ENCODE measurements around the gene NOD1.

The NOD1 gene

DNA sequence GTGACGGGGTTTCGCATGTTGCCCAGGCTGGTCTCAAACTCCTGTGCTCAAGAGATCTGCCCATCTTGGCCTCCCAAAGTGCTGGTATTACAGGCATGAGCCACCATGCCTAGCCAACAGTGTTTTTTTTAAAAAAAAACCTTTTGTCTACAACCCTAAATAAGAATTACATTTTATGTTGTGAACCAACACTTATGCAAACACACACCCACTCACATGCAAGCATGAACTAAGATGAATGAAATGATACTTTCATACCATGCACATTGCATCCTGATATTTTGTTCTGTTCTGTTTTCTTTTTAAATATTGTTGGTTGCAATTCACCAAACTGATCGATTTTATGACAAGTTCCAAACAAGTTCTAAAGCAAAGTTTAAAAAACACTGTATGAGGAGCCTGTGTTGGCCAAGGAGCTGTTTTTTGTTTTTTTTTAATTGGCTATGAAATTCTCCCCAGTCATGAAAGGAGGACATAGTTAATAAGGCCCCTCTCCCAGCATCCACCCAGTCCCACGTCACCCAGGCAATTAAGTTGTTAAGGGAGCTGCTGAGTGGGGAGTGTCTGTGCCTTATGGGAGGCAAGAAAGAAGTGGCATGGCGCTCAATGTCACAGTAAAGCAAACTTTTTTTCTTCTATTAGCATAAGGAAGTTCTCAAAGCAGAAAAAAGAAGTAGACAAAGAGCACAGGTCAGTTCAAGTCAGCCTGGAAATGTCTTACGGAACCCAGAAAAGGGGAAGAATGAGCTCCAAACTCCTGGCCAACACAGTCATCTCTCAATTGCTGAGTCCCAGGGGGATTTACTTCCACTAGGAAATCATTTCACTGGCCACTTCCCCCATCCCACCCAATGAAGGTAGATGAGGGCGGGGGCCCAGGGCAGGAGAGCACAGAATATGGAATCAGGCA, 50.1 kb downstream of the NOD1 start:
- H3K27ac ChIP-seq (ENCODE audit: poor library complexity, severe bottlenecking): no peak overlapping the region
- no peaks in the 10 kb centered on the region for H3K4me1 ChIP-seq (ENCODE audit: insufficient read depth, poor library complexity, severe bottlenecking)
- DNase-seq (ENCODE audit: low spot score): no peak
- H3K4me3 ChIP-seq (ENCODE audit: severe bottlenecking): no peak overlapping the region
- no peaks in the 10 kb centered on the region for H3K9me3 ChIP-seq (ENCODE audit: severe bottlenecking)
- TF ChIP-seq, protein P1, sequence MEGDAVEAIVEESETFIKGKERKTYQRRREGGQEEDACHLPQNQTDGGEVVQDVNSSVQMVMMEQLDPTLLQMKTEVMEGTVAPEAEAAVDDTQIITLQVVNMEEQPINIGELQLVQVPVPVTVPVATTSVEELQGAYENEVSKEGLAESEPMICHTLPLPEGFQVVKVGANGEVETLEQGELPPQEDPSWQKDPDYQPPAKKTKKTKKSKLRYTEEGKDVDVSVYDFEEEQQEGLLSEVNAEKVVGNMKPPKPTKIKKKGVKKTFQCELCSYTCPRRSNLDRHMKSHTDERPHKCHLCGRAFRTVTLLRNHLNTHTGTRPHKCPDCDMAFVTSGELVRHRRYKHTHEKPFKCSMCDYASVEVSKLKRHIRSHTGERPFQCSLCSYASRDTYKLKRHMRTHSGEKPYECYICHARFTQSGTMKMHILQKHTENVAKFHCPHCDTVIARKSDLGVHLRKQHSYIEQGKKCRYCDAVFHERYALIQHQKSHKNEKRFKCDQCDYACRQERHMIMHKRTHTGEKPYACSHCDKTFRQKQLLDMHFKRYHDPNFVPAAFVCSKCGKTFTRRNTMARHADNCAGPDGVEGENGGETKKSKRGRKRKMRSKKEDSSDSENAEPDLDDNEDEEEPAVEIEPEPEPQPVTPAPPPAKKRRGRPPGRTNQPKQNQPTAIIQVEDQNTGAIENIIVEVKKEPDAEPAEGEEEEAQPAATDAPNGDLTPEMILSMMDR (IDR thresholded peaks at IDR 0.05; ENCODE audit: poor library complexity, severe bottlenecking): no peak
- H3K36me3 ChIP-seq (ENCODE audit: low read depth): peaks cover 21% of the 10 kb centered on the region
- no peaks in the 10 kb centered on the region for H3K27me3 ChIP-seq (ENCODE audit: insufficient read depth, poor library complexity, severe bottlenecking)
- ATAC-seq (ENCODE audit: low read depth): no peak

DNA sequence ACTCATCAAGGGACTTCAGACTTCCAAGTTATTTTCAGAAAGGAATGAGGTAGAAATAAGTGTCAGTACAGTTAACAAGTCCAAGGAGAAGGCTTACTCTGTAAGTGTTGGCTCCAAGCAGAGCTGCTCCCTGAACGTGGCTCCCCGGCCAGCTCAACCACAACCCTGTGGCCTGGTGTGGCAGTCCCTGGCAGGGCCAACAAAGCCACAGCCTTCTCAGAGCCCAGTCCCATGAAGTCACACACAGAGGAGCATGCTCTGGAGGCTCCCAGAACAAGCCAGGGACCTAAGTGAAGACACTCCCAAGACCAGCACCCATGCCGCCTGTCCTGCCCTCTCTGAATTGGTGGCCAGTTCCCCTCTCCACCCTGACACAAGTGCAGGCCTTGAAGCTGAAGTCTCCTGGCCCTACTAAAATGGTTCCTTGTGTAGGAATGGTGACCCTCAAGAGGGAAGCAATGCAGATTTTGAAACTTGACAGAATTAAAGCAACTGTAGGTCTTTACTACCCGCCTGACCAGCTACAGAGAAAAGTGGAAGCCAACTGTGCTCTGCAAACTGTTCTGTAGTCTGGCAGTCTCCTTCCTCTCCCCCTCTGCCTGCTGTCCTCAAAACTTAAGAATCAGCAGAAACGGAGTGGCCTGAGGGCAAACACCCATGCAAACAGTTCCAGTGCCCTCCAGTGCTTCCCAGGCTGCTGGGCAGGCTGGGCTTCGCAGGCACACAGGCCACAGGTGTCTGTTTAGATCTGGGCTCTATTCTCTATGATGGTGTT, 51.1 kb downstream of the NOD1 start:
- ATAC-seq (ENCODE audit: low read depth): no peak
- no peak for DNase-seq (ENCODE audit: low spot score)
- no peaks in the 10 kb centered on the region for H3K9me3 ChIP-seq (ENCODE audit: severe bottlenecking)
- no peaks in the 10 kb centered on the region for H3K4me1 ChIP-seq (ENCODE audit: insufficient read depth, poor library complexity, severe bottlenecking)
- TF ChIP-seq, protein P1 (IDR thresholded peaks at IDR 0.05; ENCODE audit: poor library complexity, severe bottlenecking): no peak
- H3K4me3 ChIP-seq (ENCODE audit: severe bottlenecking): no peak overlapping the region
- no peaks in the 10 kb centered on the region for H3K27me3 ChIP-seq (ENCODE audit: insufficient read depth, poor library complexity, severe bottlenecking)
- peaks cover 21% of the 10 kb centered on the region for H3K36me3 ChIP-seq (ENCODE audit: low read depth)
- no peak overlapping the region for H3K27ac ChIP-seq (ENCODE audit: poor library complexity, severe bottlenecking)

DNA sequence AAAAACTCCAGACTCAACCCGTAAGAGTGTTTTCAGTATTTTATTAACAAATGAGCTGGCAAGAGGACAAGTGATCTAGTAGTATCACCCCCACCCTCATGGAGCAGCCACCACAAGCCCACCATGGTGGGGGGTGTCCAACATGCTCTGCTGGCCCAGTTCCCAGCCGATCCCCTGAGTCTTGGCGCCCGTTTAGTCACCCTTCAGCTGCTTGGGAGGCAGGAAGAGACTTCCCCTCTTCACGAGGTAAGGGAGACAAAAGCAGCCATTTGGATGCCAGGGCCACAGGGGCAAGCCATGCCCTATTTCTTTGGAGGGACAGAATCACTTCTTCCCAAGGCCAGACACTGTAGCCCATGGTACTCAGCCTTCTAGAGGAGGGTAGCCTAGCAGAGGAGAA, 54.1 kb downstream of the NOD1 start:
- Histone ChIP-seq H3K4me1 (ENCODE audit: insufficient read depth, poor library complexity, severe bottlenecking) (no peaks in the 10 kb centered on the region), H3K36me3 (ENCODE audit: low read depth) (peaks cover 12% of the 10 kb centered on the region; the same call in 1 of the 2 replicates), H3K9me3 (ENCODE audit: severe bottlenecking) (no peaks in the 10 kb centered on the region), H3K27me3 (ENCODE audit: insufficient read depth, poor library complexity, severe bottlenecking) (no peaks in the 10 kb centered on the region), H3K4me3 (ENCODE audit: severe bottlenecking) (no peak overlapping the region), H3K27ac (ENCODE audit: poor library complexity, severe bottlenecking) (no peak overlapping the region)
- ATAC-seq (ENCODE audit: low read depth): no peak
- no peak for DNase-seq (ENCODE audit: low spot score)
- TF ChIP-seq, protein P1 (IDR thresholded peaks at IDR 0.05; ENCODE audit: poor library complexity, severe bottlenecking): no peak

DNA sequence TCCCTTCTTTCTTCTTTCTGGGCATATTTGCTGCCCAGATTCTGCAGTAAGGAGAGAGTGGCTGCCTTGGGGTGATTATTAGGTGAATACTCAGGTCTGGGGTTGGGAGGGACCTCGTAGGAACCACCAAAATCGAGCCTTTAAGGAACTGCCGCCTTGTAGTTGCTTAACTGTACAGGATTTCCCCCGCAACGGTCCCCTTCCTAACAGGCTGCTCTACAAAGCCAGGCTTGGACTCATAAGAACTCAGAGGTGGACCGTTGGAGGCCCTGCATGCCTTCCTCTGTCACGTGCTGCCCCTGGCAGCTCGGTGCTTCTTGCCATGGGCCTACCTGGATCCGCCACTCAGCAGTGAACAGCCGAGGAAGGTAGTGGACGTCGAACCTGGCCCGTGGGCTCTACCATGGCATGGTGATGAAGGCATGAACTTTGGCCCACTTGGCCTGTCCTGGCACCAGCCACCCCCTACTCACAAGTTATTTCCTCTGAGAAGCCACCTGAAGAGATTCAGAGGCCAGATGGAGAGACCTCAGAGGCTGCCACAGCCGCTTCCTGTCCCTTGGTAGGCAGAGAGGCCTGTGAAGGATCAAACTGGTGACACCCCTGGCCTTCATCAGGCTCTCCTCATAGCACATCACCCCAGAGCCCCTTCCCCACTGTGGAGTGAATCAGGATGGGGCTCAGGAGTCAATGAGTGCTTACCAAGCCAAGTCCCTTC, 54.6 kb downstream of the NOD1 start:
- TF ChIP-seq, protein P1 (IDR thresholded peaks at IDR 0.05; ENCODE audit: poor library complexity, severe bottlenecking): no peak
- DNase-seq (ENCODE audit: low spot score): no peak
- no peak overlapping the region for H3K4me3 ChIP-seq (ENCODE audit: severe bottlenecking)
- H3K27ac ChIP-seq (ENCODE audit: poor library complexity, severe bottlenecking): no peak overlapping the region
- H3K9me3 ChIP-seq (ENCODE audit: severe bottlenecking): no peaks in the 10 kb centered on the region
- H3K27me3 ChIP-seq (ENCODE audit: insufficient read depth, poor library complexity, severe bottlenecking): no peaks in the 10 kb centered on the region
- H3K4me1 ChIP-seq (ENCODE audit: insufficient read depth, poor library complexity, severe bottlenecking): no peaks in the 10 kb centered on the region
- no peak for ATAC-seq (ENCODE audit: low read depth)
- H3K36me3 ChIP-seq (ENCODE audit: low read depth): peaks cover 9% of the 10 kb centered on the region; the same call in 1 of the 2 replicates
